Suppressor macrophage treated with lipopolysaccharide for 4 hours (primary cell): ENCODE data around the gene ANKRD66.

Experiments
- DNase-seq: peaks from one replicate; pipeline ENCODE4 v3.0.0-alpha.2; 2020

Gene ANKRD66

DNA sequence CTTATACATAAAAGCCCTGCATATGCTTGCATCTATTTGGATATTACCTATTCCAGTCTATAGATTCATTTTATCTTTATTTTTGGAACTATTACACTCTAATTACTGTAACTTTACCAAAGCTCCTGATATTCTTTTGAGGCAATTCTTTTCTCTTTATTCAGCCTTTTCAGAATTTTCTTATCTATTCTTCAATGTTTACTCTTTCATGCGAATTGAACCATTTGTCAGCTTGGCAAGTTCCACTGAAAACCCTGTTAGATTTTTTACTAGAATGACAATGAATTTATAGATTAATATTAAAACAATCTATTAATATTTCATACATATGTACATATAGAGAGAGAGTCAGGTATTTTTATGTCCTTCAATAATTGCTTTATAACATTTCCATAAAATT, 45.9 kb downstream of the ANKRD66 start:
- DNase-seq, result no peak

DNA sequence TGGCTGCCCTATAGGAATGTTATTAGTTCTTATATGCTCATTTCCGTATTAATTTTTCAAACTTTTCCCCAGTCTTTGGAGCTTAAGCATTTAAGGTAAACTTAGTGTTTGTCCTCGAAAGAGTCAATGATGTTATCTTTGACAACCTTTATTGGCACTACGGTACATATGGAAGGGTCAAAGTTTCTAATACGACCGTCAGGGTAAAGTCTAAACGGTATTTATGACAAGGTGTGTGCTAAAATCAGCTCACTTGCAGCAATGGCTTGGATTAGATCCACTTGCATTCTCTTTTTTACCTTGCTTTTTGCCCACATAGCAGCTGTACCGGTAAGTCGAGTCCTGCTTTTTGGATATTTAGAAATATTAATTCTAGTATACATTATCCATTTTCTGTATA, 46.4 kb downstream of the ANKRD66 start, which contains the start of gene MEP1A:
Gene MEP1A, plus strand, starts transcription at position 252 of the 400 bp plus-strand sequence. Its CDS starts 10 bp downstream, at position 262.
- DNase-seq, result no peak

DNA sequence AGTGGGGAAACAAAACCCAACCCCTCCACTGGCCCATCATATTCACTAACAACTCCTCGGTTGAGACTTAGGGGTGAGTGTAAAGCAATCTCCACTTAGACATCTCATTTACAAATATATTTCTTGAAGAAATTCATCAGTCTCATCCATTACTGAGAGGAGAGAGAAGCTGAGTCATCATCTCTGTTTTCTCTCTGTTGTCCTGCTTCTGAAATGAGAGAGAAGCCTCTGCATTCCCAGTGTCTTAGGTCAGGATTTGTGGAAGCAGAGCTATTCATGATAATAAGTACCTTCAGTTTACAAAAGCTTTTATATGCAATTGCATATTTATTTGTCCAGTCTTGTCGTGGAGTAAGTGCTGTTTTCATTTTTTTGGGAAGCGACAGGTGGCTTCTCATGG, 47.3 kb downstream of the ANKRD66 start:
- DNase-seq, result no peak

DNA sequence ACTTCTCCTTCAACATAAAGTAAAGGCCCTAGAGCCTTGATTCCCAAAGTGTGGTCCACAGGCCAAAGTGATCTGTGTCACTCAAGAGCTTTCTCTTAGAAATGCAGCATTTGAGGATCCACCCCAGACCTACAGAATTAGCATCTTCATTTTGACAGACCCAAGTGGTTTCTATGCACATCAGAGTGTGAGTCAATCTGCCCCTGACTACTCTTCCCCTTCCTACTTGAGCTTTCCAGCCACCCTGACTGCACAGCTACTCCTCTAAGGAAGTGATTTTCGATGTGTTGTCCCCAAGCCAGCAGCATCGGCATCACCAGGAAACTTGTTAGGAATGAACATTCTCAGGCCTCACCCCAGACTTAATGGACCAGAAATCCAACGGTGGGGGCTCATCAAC, 49.1 kb downstream of the ANKRD66 start:
- DNase-seq, result peak; percentile 71

DNA sequence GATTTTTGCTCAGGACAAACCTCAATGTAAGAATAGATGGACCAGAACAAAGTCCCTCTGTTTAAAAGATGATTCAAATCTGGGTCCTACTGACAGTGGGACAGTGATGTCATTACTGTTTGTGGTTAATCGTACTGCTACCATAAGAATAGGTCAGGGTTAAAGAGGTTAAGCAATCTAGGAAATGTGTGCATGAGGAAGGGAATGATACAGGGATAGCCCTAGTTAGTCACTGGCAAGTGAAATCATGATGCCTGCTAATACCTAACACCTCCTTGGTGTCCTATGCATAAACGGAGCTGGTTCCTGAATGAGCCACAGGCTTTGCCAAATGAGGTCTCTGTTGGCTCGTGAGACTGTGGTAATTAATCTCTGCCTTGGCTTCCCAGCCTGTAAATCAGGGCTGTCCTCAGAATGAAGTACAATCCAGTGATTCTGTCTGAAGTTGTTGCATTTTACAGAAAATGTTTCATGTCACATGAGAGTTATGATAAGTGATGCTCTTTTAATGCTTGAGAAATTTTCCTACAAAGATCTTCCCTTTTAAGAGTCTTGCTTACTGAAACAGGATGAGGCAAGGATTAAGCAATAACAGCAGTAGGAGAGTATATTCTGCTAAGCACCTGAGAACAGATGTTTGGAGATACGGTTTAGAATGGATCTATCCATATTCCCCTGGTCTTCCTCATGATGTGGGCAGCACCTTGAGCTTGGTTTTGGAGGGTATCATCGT, 50.3 kb downstream of the ANKRD66 start:
- peak; percentile 81 for DNase-seq

DNA sequence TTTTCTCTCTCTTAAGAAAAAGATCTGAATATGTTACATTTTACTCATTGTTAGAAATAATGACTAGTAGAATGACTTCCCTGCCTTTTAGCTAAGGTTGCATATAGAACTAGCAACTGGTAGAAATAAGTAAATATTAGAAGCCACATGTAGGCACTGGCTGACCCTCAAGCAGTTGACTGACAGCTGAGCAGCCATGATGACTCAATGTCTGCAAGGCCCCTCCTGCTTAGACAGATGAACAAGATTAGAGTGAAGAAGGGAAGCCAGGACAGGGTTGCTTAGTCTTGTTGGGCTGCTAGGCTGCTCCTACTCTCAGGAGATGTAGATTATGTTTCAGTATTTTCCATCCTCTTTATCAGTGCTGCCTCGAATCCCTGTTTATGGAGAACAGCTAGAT, 52.9 kb downstream of the ANKRD66 start:
- DNase-seq, result no peak

DNA sequence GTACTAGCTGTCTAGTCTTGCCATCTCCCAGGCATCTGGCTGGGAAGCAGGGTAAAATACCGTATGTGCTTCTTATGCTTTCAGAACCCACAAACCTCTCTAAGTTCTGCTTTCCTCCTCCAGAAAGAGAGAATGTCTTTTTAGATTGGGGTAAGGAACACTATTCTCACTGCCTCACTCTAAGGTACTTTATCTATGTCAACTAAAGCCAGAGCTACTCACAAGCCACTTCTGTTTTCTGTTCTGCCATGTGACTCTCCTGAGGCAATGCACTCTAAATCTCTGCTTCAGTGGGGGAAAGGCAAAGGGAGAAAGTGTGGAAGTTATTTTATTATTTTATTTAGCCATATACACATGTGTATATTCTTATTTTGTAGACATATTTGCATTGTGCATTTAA, 62.1 kb downstream of the ANKRD66 start:
- DNase-seq, result peak; percentile 29
